ENCODE measurements around the gene TNFRSF8.
"Not testable (repeated sequence)": the region's sequence is repeated elsewhere in the genome, so short reads cannot be mapped to it uniquely, and the experiment has no call there.

The TNFRSF8 gene

GRCh38 chr1:12063141-12064072 lies at the start of gene TNFRSF8:
Gene TNFRSF8 (plus strand): TSS chr1:12063303. CDS start chr1:12063599, 296 bp downstream.
- DNase-seq: no peak

- DNase-seq: no peak
These were observed 48.7 kb upstream of the TNFRSF8 start for GRCh38 chr1:12014141-12014991.

- DNase-seq: no peak
These were observed 48.1 kb upstream of the TNFRSF8 start for GRCh38 chr1:12015001-12015491.

GRCh38 chr1:12015499-12015898 lies 47.6 kb upstream of the TNFRSF8 start:
- DNase-seq: no peak

- no peak for DNase-seq
These were observed 46.9 kb upstream of the TNFRSF8 start for GRCh38 chr1:12016182-12016581.

- DNase-seq: no peak
These were observed 43.1 kb upstream of the TNFRSF8 start for GRCh38 chr1:12019858-12020509.

- DNase-seq: no peak
These were observed 41.5 kb upstream of the TNFRSF8 start for GRCh38 chr1:12021616-12022015.

GRCh38 chr1:12022036-12022435 lies 41.1 kb upstream of the TNFRSF8 start:
- DNase-seq: no peak

GRCh38 chr1:12026586-12026985 lies 36.5 kb upstream of the TNFRSF8 start:
- no peak for DNase-seq

GRCh38 chr1:12028248-12028647 lies 34.9 kb upstream of the TNFRSF8 start:
- no peak for DNase-seq

GRCh38 chr1:12028957-12029511 lies 34.1 kb upstream of the TNFRSF8 start:
- no peak for DNase-seq

- DNase-seq: no peak
These were observed 33.3 kb upstream of the TNFRSF8 start for GRCh38 chr1:12029720-12030339.

GRCh38 chr1:12031039-12031980 lies 31.8 kb upstream of the TNFRSF8 start:
- DNase-seq: no peak

- no peak for DNase-seq
These were observed 30.9 kb upstream of the TNFRSF8 start for GRCh38 chr1:12032161-12032621.

- not testable (repeated sequence) for DNase-seq
These were observed 29.7 kb upstream of the TNFRSF8 start for GRCh38 chr1:12033441-12033840.

- no peak for DNase-seq
These were observed 28.7 kb upstream of the TNFRSF8 start for GRCh38 chr1:12034381-12034801.

GRCh38 chr1:12035312-12035711 lies 27.8 kb upstream of the TNFRSF8 start:
- DNase-seq: no peak

- no peak for DNase-seq
These were observed 25.4 kb upstream of the TNFRSF8 start for GRCh38 chr1:12037486-12038355.

- DNase-seq: no peak
These were observed 24.5 kb upstream of the TNFRSF8 start for GRCh38 chr1:12038356-12039163.

Data from activated CD4-positive, alpha-beta T cell treated with anti-CD3 and anti-CD28 coated beads for 1 hour (primary cell).